HG03565 (cell line): Measurements from ENCODE around the gene KCNK5.

Experiments
- ATAC-seq: cut with Tn5 transposase; IDR thresholded peaks from one replicate; pipeline ENCODE4 v1.9.1; 2021; ENCODE audit warnings: mild to moderate bottlenecking, moderate library complexity; ENCODE audit not compliant: unreplicated experiment

Gene KCNK5

GRCh38 chr6:39240155-39240757 lies 11.0 kb upstream of the KCNK5 start:
- ATAC-seq, result no peak

GRCh38 chr6:39239527-39240154 lies 10.4 kb upstream of the KCNK5 start:
- ATAC-seq, result no peak

- ATAC-seq, result no peak
Observed at GRCh38 chr6:39236742-39237141, 7.5 kb upstream of the KCNK5 start.

GRCh38 chr6:39233333-39233732 lies 4.1 kb upstream of the KCNK5 start:
- no peak for ATAC-seq

- ATAC-seq, result no peak
Observed at GRCh38 chr6:39231521-39232243, 2.4 kb upstream of the KCNK5 start.

GRCh38 chr6:39230654-39231035 lies 1.4 kb upstream of the KCNK5 start:
- ATAC-seq, result no peak

GRCh38 chr6:39228111-39228971 lies 934 bp downstream of the KCNK5 start:
- ATAC-seq, result no peak

GRCh38 chr6:39227476-39227875 lies 1.8 kb downstream of the KCNK5 start:
- no peak for ATAC-seq

- no peak for ATAC-seq
Observed at GRCh38 chr6:39226639-39227329, 2.5 kb downstream of the KCNK5 start.

- no peak for ATAC-seq
Observed at GRCh38 chr6:39225946-39226437, 3.3 kb downstream of the KCNK5 start.

GRCh38 chr6:39225543-39225942 lies 3.7 kb downstream of the KCNK5 start:
- ATAC-seq, result no peak

GRCh38 chr6:39224523-39225182 lies 4.6 kb downstream of the KCNK5 start:
- no peak for ATAC-seq

- ATAC-seq, result no peak
Observed at GRCh38 chr6:39224011-39224410, 5.3 kb downstream of the KCNK5 start.

- no peak for ATAC-seq
Observed at GRCh38 chr6:39223555-39223954, 5.7 kb downstream of the KCNK5 start.

GRCh38 chr6:39223061-39223460 lies 6.2 kb downstream of the KCNK5 start:
- ATAC-seq, result no peak

GRCh38 chr6:39221779-39222641 lies 7.3 kb downstream of the KCNK5 start:
- no peak for ATAC-seq

- ATAC-seq, result no peak
Observed at GRCh38 chr6:39221115-39221514, 8.2 kb downstream of the KCNK5 start.

- no peak for ATAC-seq
Observed at GRCh38 chr6:39218868-39219567, 10.3 kb downstream of the KCNK5 start.
